NCI-H510A (cell line): ENCODE measurements around the gene ZNF722.
A peak's percentile ranks its signal among the peaks of the same experiment; 100 is the strongest.
"Not testable (repeated sequence)": the region's sequence is repeated elsewhere in the genome, so short reads cannot be mapped to it uniquely, and the experiment has no call there.

Source experiments
- DNase-seq: peaks from one replicate; lab custom pipeline; 2025; lab: John Stamatoyannopoulos, UW

The ZNF722 gene

DNA sequence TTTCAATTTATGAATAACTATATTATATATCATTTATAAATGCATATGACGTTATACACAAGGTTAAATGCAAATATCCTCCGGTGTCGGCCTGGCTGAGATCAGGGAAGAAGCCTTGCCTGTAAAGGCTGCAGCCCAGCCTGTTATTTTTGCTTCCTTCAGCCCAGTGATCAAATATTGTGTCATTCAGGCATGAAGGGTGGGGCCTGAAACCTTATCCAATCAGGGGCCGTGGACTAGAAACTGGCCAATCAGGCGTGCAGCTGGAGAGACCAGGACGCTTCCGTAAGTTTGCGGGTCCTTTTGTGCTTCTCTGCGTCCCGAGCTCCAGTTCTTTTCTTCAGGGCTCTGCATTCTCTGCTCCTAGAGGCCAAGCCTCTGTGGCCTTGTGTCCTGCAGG lies at the start of gene ZNF722:
Gene ZNF722, plus strand, starts transcription at position 301 of the 400 bp plus-strand sequence. CDS start 113 bp downstream, outside the sequence.
- DNase-seq: no peak

GRCh38 chr7:63953181-63953580 lies 45.5 kb upstream of the ZNF722 start:
- DNase-seq: no peak

- no peak for DNase-seq
Measured at GRCh38 chr7:63968629-63969028, 30.0 kb upstream of the ZNF722 start.

DNA sequence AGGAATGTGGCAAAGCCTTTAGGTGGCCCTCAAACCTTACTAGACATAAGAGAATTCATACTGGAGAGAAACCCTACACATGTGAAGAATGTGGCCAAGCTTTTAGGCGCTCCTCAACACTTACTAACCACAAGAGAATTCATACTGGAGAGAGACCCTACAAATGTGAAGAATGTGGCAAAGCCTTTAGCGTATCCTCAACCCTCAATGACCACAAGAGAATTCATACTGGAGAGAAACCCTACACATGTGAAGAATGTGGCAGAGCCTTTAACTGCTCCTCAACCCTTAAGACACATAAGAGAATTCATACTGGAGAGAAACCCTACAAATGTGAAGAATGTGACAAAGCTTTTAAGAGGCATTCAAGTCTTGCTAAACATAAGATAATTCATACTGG lies 16.8 kb downstream of the ZNF722 start:
- not testable (repeated sequence) for DNase-seq

GRCh38 chr7:64035388-64035787 lies 36.7 kb downstream of the ZNF722 start:
- DNase-seq: no peak

GRCh38 chr7:64037095-64037494 lies 38.4 kb downstream of the ZNF722 start:
- no peak for DNase-seq

GRCh38 chr7:64045301-64046040 lies 46.8 kb downstream of the ZNF722 start, which contains the start of gene ZNF727:
ZNF727 (plus strand) TSS chr7:64045434; CDS start chr7:64045622, 188 bp downstream.
- peak; percentile 6 for DNase-seq

GRCh38 chr7:64046041-64046389 lies 47.4 kb downstream of the ZNF722 start:
- no peak for DNase-seq
